ENCODE measurements around the gene HHAT. TPM values are rescaled to one million over a fixed set of nuclear protein-coding genes. Genes with fewer than 3 reads are reported as not detected.

The HHAT gene
- polyA plus RNA-seq, 3 donors: 1.1 to 1.6 (median 1.5) TPM

DNA sequence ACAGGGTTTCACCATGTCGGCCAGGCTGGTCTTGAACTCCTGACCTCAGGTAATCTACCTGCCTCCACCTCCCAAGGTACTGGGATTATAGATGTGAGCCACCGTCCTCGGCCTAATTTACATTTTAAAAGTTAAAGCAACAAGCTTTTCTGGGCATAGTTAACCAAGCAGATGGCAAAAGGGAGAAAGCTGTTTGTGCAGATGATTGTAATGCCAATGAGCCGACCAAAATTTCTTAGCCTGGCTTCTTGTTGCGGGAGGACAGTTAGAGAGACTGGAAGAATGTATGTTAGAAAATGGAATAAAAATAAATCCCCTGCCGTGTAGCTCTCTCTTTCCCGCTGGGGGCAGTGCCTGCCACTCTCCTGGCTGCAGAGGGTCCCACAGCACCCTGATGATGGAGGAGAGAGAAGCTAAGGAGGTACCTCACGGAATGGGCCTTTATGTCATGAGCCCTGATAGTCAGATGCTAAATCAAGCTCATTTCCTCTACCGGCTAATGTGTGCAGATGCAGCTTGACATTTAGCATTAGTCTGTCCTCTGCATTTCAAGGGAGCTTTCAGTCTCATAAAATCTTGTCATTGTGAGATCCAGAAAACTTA lies 87.2 kb downstream of the HHAT start:
- no peak for DNase-seq
- no peaks in the 10 kb centered on the region for H4K20me1 ChIP-seq (ENCODE audit: insufficient read depth, low read length)

DNA sequence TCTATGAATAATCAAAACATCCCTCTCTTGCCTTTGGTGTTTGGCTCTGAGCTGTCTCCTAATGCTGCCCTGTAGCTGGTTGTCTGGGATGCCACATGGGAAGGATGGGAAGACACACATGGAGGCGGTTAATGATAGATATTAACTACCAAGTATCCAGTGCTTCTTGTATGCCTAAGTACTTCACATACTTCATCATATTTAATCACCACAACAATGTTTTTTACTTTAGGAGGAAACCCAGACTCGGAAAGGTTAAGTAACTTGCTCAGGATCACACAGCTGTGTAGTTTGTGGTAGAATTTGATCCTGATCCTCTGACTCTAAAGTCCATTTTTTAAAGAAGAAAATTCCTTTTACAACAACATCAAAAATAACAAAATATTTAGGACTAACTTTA lies 88.0 kb downstream of the HHAT start:
- Mint-ChIP-seq H3K4me1 (no peaks in the 10 kb centered on the region), H3K9me3 (no peaks in the 10 kb centered on the region), H3K27ac (no peak overlapping the region), H3K4me3 (no peak overlapping the region), H3K36me3 (no peaks in the 10 kb centered on the region), H3K27me3 (ENCODE audit: low read depth in 3 of 3) (peaks cover 0 to 1% (median 0%) of the 10 kb centered on the region in 3 donors)
- H4K20me1 ChIP-seq (ENCODE audit: insufficient read depth, low read length): no peaks in the 10 kb centered on the region
- no peak overlapping the region for H3K27ac ChIP-seq (ENCODE audit: low read depth in 1 of 2, low read length in 2 of 2)
- no peaks in the 10 kb centered on the region for H3K27me3 ChIP-seq (ENCODE audit: control insufficient read depth in 2 of 2, insufficient read depth in 2 of 2, low read length in 2 of 2)
- intact Hi-C loops (cut with micrococcal nuclease): no loop called here
- no peaks in the 10 kb centered on the region for H3K79me2 ChIP-seq (ENCODE audit: insufficient read depth, low read length)
- no peak overlapping the region for H3K9ac ChIP-seq (ENCODE audit: insufficient read depth, low read length, poor library complexity, severe bottlenecking)
- no peaks in the 10 kb centered on the region for H3K9me3 ChIP-seq (replicated peaks in 1 of 2; ENCODE audit: control insufficient read depth in 1 of 2, insufficient read depth in 1 of 2, low read length in 2 of 2)
- DNase-seq: no peak
- H3K36me3 ChIP-seq (replicated peaks in 1 of 2; ENCODE audit: control insufficient read depth in 1 of 2, insufficient read depth in 2 of 2, low read length in 2 of 2): no peaks in the 10 kb centered on the region
- no peak for TF ChIP-seq CTCF (IDR thresholded peaks at IDR 0.05)
- no peak overlapping the region for H2AFZ ChIP-seq (ENCODE audit: insufficient read depth, low read depth, low read length, poor library complexity, severe bottlenecking)
- H3K4me1 ChIP-seq (ENCODE audit: control insufficient read depth in 1 of 2, insufficient read depth in 2 of 2, low read length in 2 of 2): no peaks in the 10 kb centered on the region
- WGBS (ENCODE audit: insufficient coverage): no CpG with 5 or more reads among the region's 2 CpGs
- no peak overlapping the region for H3K4me2 ChIP-seq (replicated peaks; ENCODE audit: extremely low read depth, low read length, poor library complexity, severe bottlenecking)
- no peak overlapping the region for H3K4me3 ChIP-seq (replicated peaks in 1 of 3; ENCODE audit: low read depth in 2 of 3, low read length in 3 of 3)

More for the DNA sequence above, 87.2 kb downstream of the HHAT start:
- Mint-ChIP-seq H3K27ac (peak overlapping the region in 1 of 7 donors; percentile 40), H3K4me1 (no peaks in the 10 kb centered on the region), H3K27me3 (ENCODE audit: low read depth in 3 of 3) (peaks cover 0 to 1% (median 0%) of the 10 kb centered on the region in 3 donors), H3K4me3 (no peak overlapping the region), H3K9me3 (no peaks in the 10 kb centered on the region), H3K36me3 (no peaks in the 10 kb centered on the region)
- no peaks in the 10 kb centered on the region for H3K36me3 ChIP-seq (replicated peaks in 1 of 2; ENCODE audit: control insufficient read depth in 1 of 2, insufficient read depth in 2 of 2, low read length in 2 of 2)
- no peaks in the 10 kb centered on the region for H3K4me1 ChIP-seq (ENCODE audit: control insufficient read depth in 1 of 2, insufficient read depth in 2 of 2, low read length in 2 of 2)
- no peak overlapping the region for H2AFZ ChIP-seq (ENCODE audit: insufficient read depth, low read depth, low read length, poor library complexity, severe bottlenecking)
- WGBS (ENCODE audit: insufficient coverage): 81% methylated on average over 4 of the region's 9 CpGs
- no peaks in the 10 kb centered on the region for H3K79me2 ChIP-seq (ENCODE audit: insufficient read depth, low read length)
- H3K9ac ChIP-seq (ENCODE audit: insufficient read depth, low read length, poor library complexity, severe bottlenecking): no peak overlapping the region
- TF ChIP-seq CTCF (IDR thresholded peaks at IDR 0.05): no peak
- H3K27me3 ChIP-seq (ENCODE audit: control insufficient read depth in 2 of 2, insufficient read depth in 2 of 2, low read length in 2 of 2): no peaks in the 10 kb centered on the region
- no peaks in the 10 kb centered on the region for H3K9me3 ChIP-seq (replicated peaks in 1 of 2; ENCODE audit: control insufficient read depth in 1 of 2, insufficient read depth in 1 of 2, low read length in 2 of 2)
- H3K4me3 ChIP-seq (replicated peaks in 1 of 3; ENCODE audit: low read depth in 2 of 3, low read length in 3 of 3): no peak overlapping the region
- no peak overlapping the region for H3K4me2 ChIP-seq (replicated peaks; ENCODE audit: extremely low read depth, low read length, poor library complexity, severe bottlenecking)
- intact Hi-C loops (cut with micrococcal nuclease): no loop called here
- H3K27ac ChIP-seq (ENCODE audit: low read depth in 1 of 2, low read length in 2 of 2): no peak overlapping the region
